Measurements from ENCODE around the gene MCHR1. TPM values are rescaled to one million over a fixed set of nuclear protein-coding genes. Genes with fewer than 3 reads are reported as not detected.

MCHR1 gene
- total RNA-seq, 4 donors from 2014 or later = 0.27 TPM; not detected in 3

DNA sequence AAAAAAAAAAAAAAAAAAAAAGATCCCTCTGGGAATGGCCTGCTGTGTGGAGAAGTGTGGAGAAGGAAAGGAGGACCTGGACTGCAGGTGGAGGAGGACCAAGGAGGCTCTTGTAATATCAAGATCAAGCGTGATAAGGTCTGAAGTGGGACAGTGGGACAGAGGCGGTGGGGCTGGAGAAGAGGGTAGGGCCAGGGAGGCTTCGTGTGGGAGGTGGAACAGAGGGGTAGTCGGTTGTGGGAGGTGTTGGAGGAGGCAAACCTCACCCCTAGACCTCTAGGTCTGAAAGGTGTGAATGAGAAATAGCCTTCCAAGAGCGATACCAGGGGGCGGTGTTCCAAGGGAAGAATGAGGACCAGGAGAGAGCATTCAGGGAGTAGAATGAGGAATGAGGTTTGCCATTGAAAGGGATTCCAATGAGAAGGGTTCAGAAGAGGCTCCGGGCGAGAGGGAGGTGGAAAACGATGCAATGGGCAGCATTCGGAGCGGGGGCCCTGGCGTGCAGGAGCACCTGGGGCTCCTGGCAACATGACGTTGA, 44.2 kb downstream of the MCHR1 start:
- H3K4me1 ChIP-seq = peaks cover 0 to 6% (median 5%) of the 10 kb centered on the region in 4 donors
- in situ Hi-C loops (cut with MboI; ENCODE audit: low pct_ligation_motif_present in 1 of 4, low pct_unique_long_range_greater_than_20kb in 1 of 4, low sequenced_read_pairs in 3 of 4) = no loop called here
- 91 to 93% methylated on average over 4 to 13 of the region's 13 CpGs for WGBS, 2 donors (ENCODE audit: low coverage in 1 of 2)
- intact Hi-C loops (cut with DNase I; ENCODE audit: low total_unique reads) = no loop called here
- no peaks in the 10 kb centered on the region for H3K36me3 ChIP-seq
- no peaks in the 10 kb centered on the region for H3K9me3 ChIP-seq
- DNase-seq = no peak
- H3K27ac ChIP-seq = no peak overlapping the region
- no peak overlapping the region for H3K4me3 ChIP-seq
- TF ChIP-seq POLR2A (IDR thresholded peaks at IDR 0.05) (no peak), EP300 (IDR thresholded peaks at IDR 0.05; ENCODE audit: low read depth) (no peak), POLR2AphosphoS5 (IDR thresholded peaks at IDR 0.05) (no peak)
- TF ChIP-seq, protein P1, sequence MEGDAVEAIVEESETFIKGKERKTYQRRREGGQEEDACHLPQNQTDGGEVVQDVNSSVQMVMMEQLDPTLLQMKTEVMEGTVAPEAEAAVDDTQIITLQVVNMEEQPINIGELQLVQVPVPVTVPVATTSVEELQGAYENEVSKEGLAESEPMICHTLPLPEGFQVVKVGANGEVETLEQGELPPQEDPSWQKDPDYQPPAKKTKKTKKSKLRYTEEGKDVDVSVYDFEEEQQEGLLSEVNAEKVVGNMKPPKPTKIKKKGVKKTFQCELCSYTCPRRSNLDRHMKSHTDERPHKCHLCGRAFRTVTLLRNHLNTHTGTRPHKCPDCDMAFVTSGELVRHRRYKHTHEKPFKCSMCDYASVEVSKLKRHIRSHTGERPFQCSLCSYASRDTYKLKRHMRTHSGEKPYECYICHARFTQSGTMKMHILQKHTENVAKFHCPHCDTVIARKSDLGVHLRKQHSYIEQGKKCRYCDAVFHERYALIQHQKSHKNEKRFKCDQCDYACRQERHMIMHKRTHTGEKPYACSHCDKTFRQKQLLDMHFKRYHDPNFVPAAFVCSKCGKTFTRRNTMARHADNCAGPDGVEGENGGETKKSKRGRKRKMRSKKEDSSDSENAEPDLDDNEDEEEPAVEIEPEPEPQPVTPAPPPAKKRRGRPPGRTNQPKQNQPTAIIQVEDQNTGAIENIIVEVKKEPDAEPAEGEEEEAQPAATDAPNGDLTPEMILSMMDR (IDR thresholded peaks at IDR 0.05) = no peak
- H3K27me3 ChIP-seq = no peaks in the 10 kb centered on the region

DNA sequence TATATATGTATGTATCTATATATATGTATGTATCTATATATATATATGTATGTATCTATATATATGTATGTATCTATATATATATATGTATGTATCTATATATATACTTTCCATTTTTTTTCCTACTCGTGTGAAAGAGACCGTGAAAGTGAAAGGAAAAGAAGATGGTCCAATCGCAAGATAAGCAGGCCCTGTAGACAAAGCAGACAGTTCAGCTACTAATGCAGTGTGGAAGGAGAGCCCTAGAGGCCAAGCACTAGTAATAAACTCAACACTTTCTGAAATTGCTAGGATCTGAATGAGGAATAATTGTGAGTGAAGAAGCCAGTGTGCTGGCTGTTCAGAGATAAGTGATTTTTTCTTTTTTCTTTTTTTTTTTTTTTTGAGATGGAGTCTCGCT, 47.2 kb downstream of the MCHR1 start:
- WGBS, 2 donors (ENCODE audit: low coverage in 1 of 2) = 38 to 54% methylated on average over 4 of the region's 4 CpGs
- H3K36me3 ChIP-seq = no peaks in the 10 kb centered on the region
- H3K9me3 ChIP-seq = no peaks in the 10 kb centered on the region
- H3K27me3 ChIP-seq = no peaks in the 10 kb centered on the region
- in situ Hi-C loops (cut with MboI; ENCODE audit: low pct_ligation_motif_present in 1 of 4, low pct_unique_long_range_greater_than_20kb in 1 of 4, low sequenced_read_pairs in 3 of 4) = no loop called here
- peaks cover 0 to 16% (median 5%) of the 10 kb centered on the region in 4 donors for H3K4me1 ChIP-seq
- intact Hi-C loops (cut with DNase I; ENCODE audit: low total_unique reads) = no loop called here
- H3K4me3 ChIP-seq = no peak overlapping the region
- TF ChIP-seq POLR2AphosphoS5 (IDR thresholded peaks at IDR 0.05) (no peak), POLR2A (IDR thresholded peaks at IDR 0.05) (no peak), EP300 (IDR thresholded peaks at IDR 0.05; ENCODE audit: low read depth) (no peak)
- TF ChIP-seq, protein P1 (IDR thresholded peaks at IDR 0.05) = no peak
- H3K27ac ChIP-seq = no peak overlapping the region
- no peak for DNase-seq

DNA sequence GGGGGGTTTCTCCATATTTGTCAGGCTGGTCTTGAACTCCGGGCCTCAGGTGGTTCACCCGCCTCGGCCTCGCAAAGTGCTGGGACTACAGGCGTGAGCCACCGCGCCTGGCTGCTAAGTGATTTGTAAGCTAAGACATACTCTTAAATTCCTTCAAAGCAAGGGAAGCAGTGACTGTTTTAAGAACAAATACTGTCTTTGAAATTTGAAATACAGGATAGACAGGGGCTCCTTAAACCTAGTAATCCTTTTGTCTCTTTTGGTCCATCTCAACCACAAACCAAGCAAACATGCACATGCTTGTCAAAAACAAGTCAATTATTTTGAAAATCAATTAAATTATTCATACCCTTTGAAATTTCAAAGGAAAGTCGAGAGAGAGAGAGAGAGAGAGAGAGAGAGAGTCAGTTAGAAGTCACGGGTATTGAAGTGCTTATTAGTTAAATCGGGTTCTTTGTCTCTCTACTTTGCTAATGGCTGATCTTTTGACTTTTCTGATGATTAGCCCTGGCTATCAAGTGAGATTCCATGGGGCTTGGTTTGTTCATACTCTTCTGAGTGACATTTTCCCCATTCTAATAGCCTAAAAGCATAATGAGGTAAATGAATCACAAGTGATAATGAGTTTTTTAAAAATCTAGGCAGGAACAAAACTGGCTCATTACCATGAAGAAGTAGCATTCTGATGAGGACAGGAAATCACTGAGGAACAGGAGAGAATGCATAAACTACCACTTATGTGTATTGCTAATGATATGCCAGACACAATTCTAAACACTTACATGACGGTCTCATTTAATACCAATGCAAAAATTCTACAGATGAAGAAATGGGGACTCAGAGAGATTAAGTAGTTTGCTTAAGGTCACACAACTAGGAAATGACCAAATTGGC, 48.0 kb downstream of the MCHR1 start:
- no peak overlapping the region for H3K27ac ChIP-seq
- in situ Hi-C loops (cut with MboI; ENCODE audit: low pct_ligation_motif_present in 1 of 4, low pct_unique_long_range_greater_than_20kb in 1 of 4, low sequenced_read_pairs in 3 of 4) = no loop called here
- H3K9me3 ChIP-seq = no peaks in the 10 kb centered on the region
- intact Hi-C loops (cut with DNase I; ENCODE audit: low total_unique reads) = no loop called here
- H3K27me3 ChIP-seq = no peaks in the 10 kb centered on the region
- no peak for TF ChIP-seq POLR2A (IDR thresholded peaks at IDR 0.05)
- TF ChIP-seq, protein P1 (IDR thresholded peaks at IDR 0.05) = no peak
- no peak for TF ChIP-seq EP300 (IDR thresholded peaks at IDR 0.05; ENCODE audit: low read depth)
- TF ChIP-seq POLR2AphosphoS5 (IDR thresholded peaks at IDR 0.05) = no peak
- H3K4me1 ChIP-seq = peaks cover 0 to 24% (median 8%) of the 10 kb centered on the region in 4 donors
- no peak overlapping the region for H3K4me3 ChIP-seq
- no peak for DNase-seq
- no peaks in the 10 kb centered on the region for H3K36me3 ChIP-seq
- 84 to 89% methylated on average over 4 to 11 of the region's 11 CpGs for WGBS, 2 donors (ENCODE audit: low coverage in 1 of 2)

DNA sequence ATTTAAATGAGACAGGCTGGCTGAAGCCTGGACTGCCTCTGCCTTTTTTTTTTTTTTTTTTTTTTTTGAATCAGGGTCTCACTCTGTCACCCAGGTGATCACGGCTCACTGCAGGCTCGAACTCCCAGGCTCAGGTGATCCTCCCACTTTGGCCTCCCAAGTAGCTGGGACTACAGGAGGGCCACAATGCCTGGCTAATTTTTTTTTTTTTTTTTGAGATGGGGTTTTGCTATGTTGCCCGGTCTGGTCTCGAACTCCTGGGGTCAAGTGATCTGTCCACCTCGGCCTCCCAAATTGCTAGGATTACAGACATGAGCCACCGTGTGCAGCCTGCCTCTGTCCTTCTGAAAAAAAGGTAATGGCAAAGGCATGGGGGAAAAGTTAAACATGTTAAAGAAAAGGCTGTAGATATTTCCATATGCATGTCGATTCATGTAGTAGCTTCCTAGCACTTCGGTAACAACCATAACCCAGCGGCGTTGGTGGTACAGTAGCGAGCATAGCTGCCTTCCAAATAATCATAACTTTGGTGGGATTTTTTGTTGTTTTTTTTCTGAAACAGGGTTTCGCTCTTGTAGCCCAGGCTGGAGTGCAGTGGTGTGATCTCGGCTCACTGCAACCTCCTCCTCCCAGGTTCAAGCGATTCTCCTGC, 48.8 kb downstream of the MCHR1 start:
- H3K27me3 ChIP-seq = no peaks in the 10 kb centered on the region
- no peak for TF ChIP-seq POLR2AphosphoS5 (IDR thresholded peaks at IDR 0.05)
- no peak for TF ChIP-seq POLR2A (IDR thresholded peaks at IDR 0.05)
- TF ChIP-seq EP300 (IDR thresholded peaks at IDR 0.05; ENCODE audit: low read depth) = no peak
- no peak overlapping the region for H3K27ac ChIP-seq
- intact Hi-C loops (cut with DNase I; ENCODE audit: low total_unique reads) = no loop called here
- no peaks in the 10 kb centered on the region for H3K36me3 ChIP-seq
- in situ Hi-C loops (cut with MboI; ENCODE audit: low pct_ligation_motif_present in 1 of 4, low pct_unique_long_range_greater_than_20kb in 1 of 4, low sequenced_read_pairs in 3 of 4) = no loop called here
- no peaks in the 10 kb centered on the region for H3K9me3 ChIP-seq
- H3K4me3 ChIP-seq = no peak overlapping the region
- 93 to 95% methylated on average over 6 to 14 of the region's 14 CpGs for WGBS, 2 donors (ENCODE audit: low coverage in 1 of 2)
- H3K4me1 ChIP-seq = peaks cover 3 to 32% (median 12%) of the 10 kb centered on the region in 4 donors
- DNase-seq = no peak
